Measurements from ENCODE around the gene ENDOU.

ENDOU gene

GRCh38 chr12:47714826-47715386 lies 10.4 kb downstream of the ENDOU start:
- no peak overlapping the region for H3K4me3 ChIP-seq (ENCODE audit: low read depth, low read length)
- DNase-seq (ENCODE audit: low read depth): no peak
- no peak for TF ChIP-seq CTCF (conservative IDR thresholded peaks at IDR 0.05; ENCODE audit: low read depth, low read length)

- no peak for DNase-seq (ENCODE audit: low read depth)
- no peak overlapping the region for H3K4me3 ChIP-seq (ENCODE audit: low read depth, low read length)
- no peak for TF ChIP-seq CTCF (conservative IDR thresholded peaks at IDR 0.05; ENCODE audit: low read depth, low read length)
These were observed 13.1 kb downstream of the ENDOU start for GRCh38 chr12:47712171-47712570.

- DNase-seq (ENCODE audit: low read depth): no peak
- TF ChIP-seq CTCF (conservative IDR thresholded peaks at IDR 0.05; ENCODE audit: low read depth, low read length): no peak
- no peak overlapping the region for H3K4me3 ChIP-seq (ENCODE audit: low read depth, low read length)
These were observed 13.8 kb downstream of the ENDOU start for GRCh38 chr12:47711448-47711847.

GRCh38 chr12:47710278-47710677 lies 15.0 kb downstream of the ENDOU start:
- DNase-seq (ENCODE audit: low read depth): no peak
- H3K4me3 ChIP-seq (ENCODE audit: low read depth, low read length): no peak overlapping the region

GRCh38 chr12:47709671-47710070 lies 15.6 kb downstream of the ENDOU start:
- no peak for TF ChIP-seq CTCF (conservative IDR thresholded peaks at IDR 0.05; ENCODE audit: low read depth, low read length)
- DNase-seq (ENCODE audit: low read depth): no peak
- H3K4me3 ChIP-seq (ENCODE audit: low read depth, low read length): no peak overlapping the region

More at GRCh38 chr12:47710278-47710677, 15.0 kb downstream of the ENDOU start:
- TF ChIP-seq CTCF (conservative IDR thresholded peaks at IDR 0.05; ENCODE audit: low read depth, low read length): no peak

- no peak for DNase-seq (ENCODE audit: low read depth)
- H3K4me3 ChIP-seq (ENCODE audit: low read depth, low read length): no peak overlapping the region
These were observed 16.1 kb downstream of the ENDOU start for GRCh38 chr12:47709237-47709636.

More at GRCh38 chr12:47709237-47709636, 16.1 kb downstream of the ENDOU start:
- no peak for TF ChIP-seq CTCF (conservative IDR thresholded peaks at IDR 0.05; ENCODE audit: low read depth, low read length)
